GF-D8 (cell line): ENCODE data around the gene SPATA46.

Source experiments
- DNase-seq: peaks from one replicate; lab custom pipeline; 2025; lab: John Stamatoyannopoulos, UW

SPATA46 gene

GRCh38 chr1:162373541-162374260 is 3.0 kb downstream of the SPATA46 start:
- no peak for DNase-seq

GRCh38 chr1:162373072-162373427 is 3.6 kb downstream of the SPATA46 start:
- no peak for DNase-seq

- DNase-seq: no peak
Measured at GRCh38 chr1:162372159-162373071, 4.2 kb downstream of the SPATA46 start.

- no peak for DNase-seq
Measured at GRCh38 chr1:162371611-162372010, 5.0 kb downstream of the SPATA46 start.

GRCh38 chr1:162370721-162371120 is 5.9 kb downstream of the SPATA46 start:
- DNase-seq: no peak

- DNase-seq: no peak
Measured at GRCh38 chr1:162370161-162370560, 6.5 kb downstream of the SPATA46 start.

GRCh38 chr1:162369571-162369970 is 7.1 kb downstream of the SPATA46 start:
- DNase-seq: no peak

- DNase-seq: no peak
Measured at GRCh38 chr1:162368451-162368850, 8.2 kb downstream of the SPATA46 start.

- no peak for DNase-seq
Measured at GRCh38 chr1:162367772-162368171, 8.9 kb downstream of the SPATA46 start.

GRCh38 chr1:162367073-162367472 is 9.6 kb downstream of the SPATA46 start:
- no peak for DNase-seq

GRCh38 chr1:162366671-162367070 is 10.0 kb downstream of the SPATA46 start:
- no peak for DNase-seq

GRCh38 chr1:162366149-162366548 is 10.5 kb downstream of the SPATA46 start:
- DNase-seq: no peak

GRCh38 chr1:162365284-162366020 is 11.2 kb downstream of the SPATA46 start:
- DNase-seq: no peak

GRCh38 chr1:162364498-162364897 is 12.2 kb downstream of the SPATA46 start:
- DNase-seq: no peak

GRCh38 chr1:162363823-162364222 is 12.8 kb downstream of the SPATA46 start:
- DNase-seq: no peak

GRCh38 chr1:162361349-162361748 is 15.3 kb downstream of the SPATA46 start:
- no peak for DNase-seq

- DNase-seq: no peak
Measured at GRCh38 chr1:162360874-162361260, 15.8 kb downstream of the SPATA46 start.

- no peak for DNase-seq
Measured at GRCh38 chr1:162360237-162360873, 16.3 kb downstream of the SPATA46 start.

GRCh38 chr1:162359523-162360236 is 17.0 kb downstream of the SPATA46 start:
- DNase-seq: no peak

- DNase-seq: no peak
Measured at GRCh38 chr1:162358928-162359327, 17.7 kb downstream of the SPATA46 start.

GRCh38 chr1:162357681-162358266 is 18.9 kb downstream of the SPATA46 start:
- peak; percentile 19 for DNase-seq
